GM20000 (cell line): ENCODE results near the gene PRICKLE1.

Experiments
- DNase-seq: peaks from one replicate; pipeline ENCODE4 v3.0.0; 2012; ENCODE audit warnings: low spot score
- TF ChIP-seq, protein P1 (sequence below): IDR thresholded peaks from 2 replicates; pipeline ENCODE4 v1.5.1; 2012; ENCODE audit warnings: mild to moderate bottlenecking, control low read depth; ENCODE audit errors: extremely low read depth, missing control alignments

The PRICKLE1 gene

DNA sequence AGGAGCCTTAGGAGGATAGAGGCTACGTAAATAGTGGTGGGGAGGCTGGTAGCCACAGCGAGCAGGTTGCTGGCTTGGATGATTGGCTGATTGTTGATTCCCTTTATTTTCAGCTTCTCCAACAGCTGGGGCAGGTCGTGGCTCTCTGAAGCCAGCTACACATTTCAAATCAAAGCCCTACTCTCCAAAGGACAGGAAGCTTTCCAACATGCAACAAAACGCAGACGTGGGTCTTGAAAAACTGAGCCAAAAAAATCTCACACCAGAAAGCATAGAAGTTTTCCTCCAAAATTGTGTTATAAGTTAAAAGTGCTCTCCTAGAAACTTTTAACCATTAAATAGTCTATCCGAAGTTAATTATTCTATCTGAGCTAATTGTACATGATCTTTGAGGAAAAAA is 37.6 kb upstream of the PRICKLE1 start:
- TF ChIP-seq, protein P1, sequence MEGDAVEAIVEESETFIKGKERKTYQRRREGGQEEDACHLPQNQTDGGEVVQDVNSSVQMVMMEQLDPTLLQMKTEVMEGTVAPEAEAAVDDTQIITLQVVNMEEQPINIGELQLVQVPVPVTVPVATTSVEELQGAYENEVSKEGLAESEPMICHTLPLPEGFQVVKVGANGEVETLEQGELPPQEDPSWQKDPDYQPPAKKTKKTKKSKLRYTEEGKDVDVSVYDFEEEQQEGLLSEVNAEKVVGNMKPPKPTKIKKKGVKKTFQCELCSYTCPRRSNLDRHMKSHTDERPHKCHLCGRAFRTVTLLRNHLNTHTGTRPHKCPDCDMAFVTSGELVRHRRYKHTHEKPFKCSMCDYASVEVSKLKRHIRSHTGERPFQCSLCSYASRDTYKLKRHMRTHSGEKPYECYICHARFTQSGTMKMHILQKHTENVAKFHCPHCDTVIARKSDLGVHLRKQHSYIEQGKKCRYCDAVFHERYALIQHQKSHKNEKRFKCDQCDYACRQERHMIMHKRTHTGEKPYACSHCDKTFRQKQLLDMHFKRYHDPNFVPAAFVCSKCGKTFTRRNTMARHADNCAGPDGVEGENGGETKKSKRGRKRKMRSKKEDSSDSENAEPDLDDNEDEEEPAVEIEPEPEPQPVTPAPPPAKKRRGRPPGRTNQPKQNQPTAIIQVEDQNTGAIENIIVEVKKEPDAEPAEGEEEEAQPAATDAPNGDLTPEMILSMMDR, result no peak
- no peak for DNase-seq

DNA sequence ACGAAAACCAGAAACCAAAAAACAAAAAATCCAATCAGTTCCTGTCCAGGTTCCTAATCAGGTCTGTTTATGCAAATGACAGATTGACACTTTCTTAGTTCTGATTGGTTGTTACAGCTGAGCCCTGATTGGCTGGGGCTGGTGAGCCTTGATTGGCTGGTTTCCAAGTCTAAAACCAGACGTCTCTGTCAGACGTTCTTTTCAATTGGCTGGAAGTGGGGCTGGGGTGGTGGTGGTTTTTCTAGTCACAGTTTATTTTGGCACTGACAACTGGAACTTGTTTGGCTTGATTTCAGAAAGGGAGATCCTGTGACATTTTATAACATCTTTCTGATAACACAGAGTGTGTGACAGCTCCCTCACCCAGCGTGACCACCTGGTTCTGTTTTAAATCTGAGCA is 36.1 kb upstream of the PRICKLE1 start:
- TF ChIP-seq, protein P1, result no peak

DNA sequence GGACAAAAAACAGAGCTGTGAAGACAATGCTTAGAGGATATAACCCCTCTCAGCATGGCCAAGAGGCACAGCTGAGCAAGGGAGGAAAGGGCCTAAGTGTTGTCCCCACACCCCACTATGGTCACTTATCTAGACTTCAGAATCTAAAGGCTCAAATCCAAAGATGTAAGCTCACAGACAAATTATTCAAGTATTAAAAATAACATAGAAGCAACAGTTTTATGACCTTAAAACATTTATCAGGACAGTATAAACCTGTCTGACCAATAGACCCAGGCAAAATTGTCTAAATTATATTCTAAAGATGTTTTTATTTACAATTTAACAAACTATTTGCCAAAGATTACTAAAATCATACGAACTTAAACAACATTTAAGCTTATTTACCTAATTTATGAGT is 28.1 kb upstream of the PRICKLE1 start:
- no peak for DNase-seq
- TF ChIP-seq, protein P1, result no peak

More for the DNA sequence above, 36.1 kb upstream of the PRICKLE1 start:
- no peak for DNase-seq

DNA sequence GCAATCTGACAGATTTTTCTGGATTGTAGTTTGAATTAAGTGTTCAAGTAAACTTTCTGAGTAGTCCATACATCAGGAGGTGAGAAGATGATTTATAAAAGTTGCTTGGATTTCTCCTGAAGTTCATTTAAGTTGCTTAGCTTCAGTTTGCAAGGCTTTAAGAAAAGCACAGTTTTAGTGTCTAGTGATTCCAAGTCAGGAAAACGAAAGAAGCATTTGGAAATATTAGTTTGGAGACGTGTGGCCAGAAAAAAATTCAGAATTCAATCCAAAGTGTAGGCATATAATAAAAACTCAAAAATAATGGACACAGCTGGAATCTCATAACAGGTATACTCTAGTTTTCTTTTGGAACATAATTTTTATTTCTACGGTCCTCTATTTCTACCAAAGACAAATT is 25.5 kb upstream of the PRICKLE1 start:
- no peak for DNase-seq
- TF ChIP-seq, protein P1, result no peak

DNA sequence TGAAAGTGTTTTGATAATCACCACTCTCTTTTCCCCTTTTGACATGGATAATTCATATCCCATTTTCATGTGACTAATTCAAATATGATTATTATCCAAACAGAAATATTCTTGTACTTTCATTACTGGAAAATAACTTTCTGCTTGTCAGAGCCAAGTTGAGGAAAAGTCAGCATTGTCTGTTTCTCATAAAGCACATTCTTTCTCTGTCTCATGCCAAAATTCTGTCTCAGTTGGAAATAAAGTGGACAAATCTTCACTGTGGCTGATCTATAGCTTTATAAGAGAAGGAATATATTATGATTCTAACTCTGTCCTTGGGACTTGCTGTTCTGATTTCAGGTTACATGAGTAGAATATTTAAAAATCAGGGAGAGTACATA is 22.7 kb upstream of the PRICKLE1 start:
- TF ChIP-seq, protein P1, result no peak
- no peak for DNase-seq

DNA sequence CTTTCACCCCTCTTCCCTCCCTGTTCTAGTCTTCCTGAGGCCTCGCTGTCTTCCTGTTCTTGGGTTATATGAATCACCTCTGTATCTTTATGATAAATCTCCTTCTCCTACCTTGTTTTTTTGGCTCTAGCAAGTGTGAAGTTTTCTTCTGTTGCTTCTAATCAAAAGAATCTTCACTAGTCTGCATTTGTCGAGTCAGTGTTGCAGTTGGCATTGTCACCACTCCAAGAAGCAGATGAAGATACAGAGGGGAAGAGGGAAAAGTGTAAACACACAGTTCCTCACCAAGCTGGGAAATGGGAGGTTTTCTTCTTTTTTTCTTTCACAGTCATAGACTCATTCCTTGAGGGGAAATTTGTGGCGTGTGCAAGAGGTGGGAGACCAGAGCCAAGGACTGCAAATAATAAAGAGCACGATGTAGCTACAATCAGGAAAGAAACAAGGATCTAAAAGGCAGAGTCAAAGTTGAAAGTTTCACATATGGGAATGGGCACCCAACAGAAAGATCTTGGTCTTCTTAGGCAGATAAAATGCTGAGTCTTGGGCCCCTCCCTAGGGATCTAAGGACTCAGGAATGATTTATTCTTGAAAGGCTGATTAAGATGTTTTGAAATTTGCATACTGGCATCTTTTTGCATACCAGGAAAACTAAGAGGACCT is 22.2 kb upstream of the PRICKLE1 start:
- TF ChIP-seq, protein P1, result no peak
- DNase-seq, result no peak

DNA sequence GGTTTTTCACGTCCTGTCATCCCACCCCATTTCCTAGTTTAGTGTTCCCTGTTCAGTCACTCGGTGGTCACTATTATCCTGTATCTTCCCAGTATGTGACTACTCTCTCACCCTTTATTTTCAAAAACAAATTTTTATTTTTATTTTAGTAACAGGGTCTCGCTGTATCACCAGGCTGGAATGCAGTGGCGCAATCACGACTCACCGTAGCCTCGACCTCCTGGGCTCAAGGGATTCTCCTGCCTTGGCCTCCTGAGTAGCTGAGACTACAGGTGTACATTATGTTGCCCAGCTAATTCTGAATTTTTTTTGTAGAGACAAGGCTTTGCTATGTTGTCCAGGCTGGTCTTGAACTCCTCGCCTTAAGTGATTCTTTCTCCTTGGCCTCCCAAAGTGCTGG is 20.1 kb upstream of the PRICKLE1 start:
- DNase-seq, result no peak
- TF ChIP-seq, protein P1, result no peak
